HG02571 (cell line): ENCODE data around the gene SERPINA3.
"Not testable (repeated sequence)": the region's sequence is repeated elsewhere in the genome, so short reads cannot be mapped to it uniquely, and the experiment has no call there.

ENCODE experiments used
- ATAC-seq: cut with Tn5 transposase; IDR thresholded peaks from one replicate; pipeline ENCODE4 v1.9.1; 2021; ENCODE audit warnings: mild to moderate bottlenecking, moderate library complexity; ENCODE audit not compliant: unreplicated experiment

SERPINA3 gene

GRCh38 chr14:94631050-94631449, 18.9 kb downstream of the SERPINA3 start:
- ATAC-seq: no peak

- no peak for ATAC-seq
Measured at GRCh38 chr14:94631536-94632304, 19.5 kb downstream of the SERPINA3 start.

GRCh38 chr14:94632305-94632590, 20.1 kb downstream of the SERPINA3 start:
- ATAC-seq: no peak

DNA sequence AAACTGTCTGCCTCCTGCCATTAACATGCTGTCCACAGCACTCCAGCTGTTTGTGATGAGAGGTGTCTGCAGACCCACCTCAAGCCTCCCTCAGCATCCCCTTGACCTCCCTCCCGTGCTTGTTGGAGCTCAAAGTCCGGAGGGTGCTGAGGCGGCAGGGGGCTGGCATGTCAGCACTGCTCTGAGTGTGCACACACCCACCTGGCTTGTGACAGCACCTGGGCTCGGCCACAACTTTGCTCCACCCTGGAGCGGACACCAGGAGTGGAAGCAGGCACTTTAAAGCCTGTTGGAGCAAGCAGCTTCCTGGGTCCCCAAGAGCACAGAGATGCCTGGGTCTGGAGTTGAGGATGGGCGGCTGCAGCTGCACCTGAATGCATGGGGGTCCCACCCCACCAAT, 20.9 kb downstream of the SERPINA3 start:
- no peak for ATAC-seq

DNA sequence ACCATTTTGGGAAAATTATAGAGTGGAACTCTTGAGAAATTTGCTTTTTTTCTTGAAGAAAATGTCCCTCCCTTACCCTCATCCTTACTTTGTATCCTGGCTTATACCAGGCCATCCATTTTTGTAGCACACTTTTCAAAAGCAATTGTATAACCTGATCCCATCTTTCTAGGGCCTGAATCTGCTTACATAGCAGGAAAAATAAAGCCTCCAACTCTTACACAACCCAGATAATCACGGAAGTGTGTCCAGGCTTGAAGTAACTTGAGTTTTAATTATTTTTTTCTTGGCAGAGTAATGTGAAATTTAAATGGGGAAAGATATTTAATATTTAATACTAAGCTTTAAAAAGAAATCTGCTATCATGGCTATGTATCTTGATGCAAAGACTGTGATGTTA, 23.0 kb downstream of the SERPINA3 start:
- ATAC-seq: no peak

DNA sequence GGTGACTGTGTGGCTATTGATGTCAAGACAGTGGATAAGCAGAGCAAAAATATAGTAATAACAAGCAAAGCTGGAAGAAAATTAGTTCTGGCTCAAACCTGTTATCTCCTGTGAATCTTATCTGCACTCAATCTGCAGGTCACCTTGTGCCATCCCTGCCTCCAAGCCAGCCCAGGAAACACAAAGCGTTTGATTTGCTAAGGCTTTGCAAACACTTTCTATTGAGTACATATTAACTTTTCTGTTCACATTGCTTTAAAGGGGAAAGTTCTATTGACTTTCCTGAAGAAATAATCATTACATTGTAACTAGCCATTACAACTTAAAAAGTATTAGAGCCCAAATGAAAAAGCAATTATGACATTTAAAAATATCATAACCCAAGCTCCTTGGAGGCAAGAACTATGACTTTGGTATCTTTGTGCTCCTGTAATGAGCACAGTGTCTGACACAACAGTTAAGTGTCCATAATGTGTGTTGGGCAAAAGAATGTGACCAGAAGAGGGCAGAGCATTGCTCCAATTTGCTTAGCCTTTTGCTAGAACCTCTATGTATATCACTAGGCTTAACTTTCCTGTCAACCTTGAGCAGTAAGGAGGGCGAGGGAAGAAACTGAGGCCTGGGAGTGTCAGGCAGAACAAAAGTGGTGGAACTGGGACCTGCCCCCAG, 24.7 kb downstream of the SERPINA3 start:
- ATAC-seq: no peak

DNA sequence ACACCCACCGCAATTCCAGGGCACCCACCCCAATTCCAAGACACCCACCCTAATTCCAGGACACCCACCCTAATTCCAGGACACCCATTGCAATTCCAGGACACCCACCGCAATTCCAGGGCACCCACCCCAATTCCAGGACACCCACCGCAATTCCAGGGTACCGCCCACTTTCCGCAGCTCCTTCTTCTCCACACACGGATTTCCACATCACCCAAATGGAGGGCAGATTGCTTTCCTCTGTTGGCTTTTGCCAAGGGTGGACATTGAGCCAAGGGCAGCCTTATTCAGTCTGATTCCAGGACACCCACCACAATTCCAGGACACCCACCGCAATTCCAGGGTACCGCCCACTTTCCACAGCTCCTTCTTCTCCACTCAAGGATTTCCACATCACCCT, 25.6 kb downstream of the SERPINA3 start:
- not testable (repeated sequence) for ATAC-seq

GRCh38 chr14:94638339-94638738, 26.1 kb downstream of the SERPINA3 start:
- ATAC-seq: no peak

- ATAC-seq: no peak
Measured at GRCh38 chr14:94638961-94639817, 27.0 kb downstream of the SERPINA3 start.

GRCh38 chr14:94640721-94641631, 28.8 kb downstream of the SERPINA3 start:
- no peak for ATAC-seq

DNA sequence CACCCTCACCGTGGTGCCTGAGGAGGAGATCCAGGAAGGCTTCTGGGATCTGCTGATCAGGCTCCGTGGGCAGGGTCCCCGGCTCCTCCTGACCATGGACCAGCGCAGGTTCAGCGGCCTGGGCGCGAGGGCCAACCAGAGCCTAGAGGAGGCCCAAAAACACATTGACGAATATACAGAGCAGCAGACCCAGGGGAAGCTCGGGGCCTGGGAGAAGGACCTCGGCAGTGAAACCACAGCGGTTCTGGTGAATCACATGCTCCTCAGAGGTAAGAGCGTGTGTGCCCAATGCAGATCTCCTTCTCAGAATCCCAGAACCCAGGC, 29.4 kb downstream of the SERPINA3 start:
- ATAC-seq: no peak

DNA sequence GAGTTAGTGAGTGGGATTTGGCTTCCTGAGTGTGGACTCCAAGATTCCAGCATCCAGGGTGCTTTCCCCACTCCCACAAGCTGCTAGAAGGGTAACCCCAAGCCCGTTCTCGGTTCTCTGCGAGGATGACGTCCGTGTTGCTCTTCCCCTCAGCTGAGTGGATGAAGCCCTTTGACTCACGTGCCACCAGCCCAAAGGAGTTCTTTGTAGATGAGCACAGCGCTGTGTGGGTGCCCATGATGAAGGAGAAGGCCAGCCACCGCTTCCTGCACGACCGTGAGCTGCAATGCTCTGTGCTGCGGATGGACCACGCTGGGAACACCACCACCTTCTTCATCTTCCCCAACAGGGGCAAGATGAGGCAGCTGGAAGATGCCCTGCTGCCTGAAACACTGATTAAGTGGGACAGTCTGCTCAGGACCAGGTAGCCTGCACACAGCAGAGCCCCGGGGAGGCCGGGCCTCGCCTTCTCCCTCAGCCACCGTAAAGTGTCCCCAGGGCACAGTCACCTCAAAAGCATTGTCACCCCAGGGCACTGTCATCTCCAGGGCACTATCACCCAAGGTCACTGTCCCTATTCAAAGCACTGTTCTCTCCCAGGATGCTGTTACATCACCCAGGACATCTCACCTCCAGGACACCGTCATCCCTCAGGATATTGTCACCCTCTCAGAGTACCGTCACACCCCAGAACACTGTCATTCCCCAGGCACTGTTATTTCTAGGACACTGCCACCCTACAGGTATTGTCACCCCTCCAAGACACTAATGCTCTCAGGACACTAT, 31.3 kb downstream of the SERPINA3 start:
- no peak for ATAC-seq

GRCh38 chr14:94644102-94644535, 31.9 kb downstream of the SERPINA3 start:
- no peak for ATAC-seq

DNA sequence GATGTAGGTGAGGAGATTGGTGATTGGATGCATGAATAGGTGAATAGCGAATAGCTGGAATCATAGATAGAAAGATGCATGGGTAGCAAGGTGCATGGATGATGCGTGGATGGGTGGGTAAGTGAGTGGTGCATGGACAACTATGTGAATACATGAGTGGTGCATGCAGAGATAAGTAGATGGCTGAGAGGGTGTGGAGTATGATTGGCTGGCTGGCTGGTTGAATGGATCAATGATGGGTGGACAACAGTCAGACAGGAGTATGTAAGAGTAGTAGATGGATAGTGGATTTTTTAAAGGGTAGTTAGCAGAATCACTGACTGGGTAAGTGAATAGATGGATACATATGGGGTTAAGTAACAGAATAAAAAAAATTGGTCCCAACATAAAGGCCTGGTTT, 33.9 kb downstream of the SERPINA3 start:
- no peak for ATAC-seq

GRCh38 chr14:94646481-94646880, 34.3 kb downstream of the SERPINA3 start:
- ATAC-seq: no peak

GRCh38 chr14:94648801-94649200, 36.6 kb downstream of the SERPINA3 start:
- no peak for ATAC-seq

GRCh38 chr14:94649543-94650443, 37.6 kb downstream of the SERPINA3 start:
- ATAC-seq: no peak

DNA sequence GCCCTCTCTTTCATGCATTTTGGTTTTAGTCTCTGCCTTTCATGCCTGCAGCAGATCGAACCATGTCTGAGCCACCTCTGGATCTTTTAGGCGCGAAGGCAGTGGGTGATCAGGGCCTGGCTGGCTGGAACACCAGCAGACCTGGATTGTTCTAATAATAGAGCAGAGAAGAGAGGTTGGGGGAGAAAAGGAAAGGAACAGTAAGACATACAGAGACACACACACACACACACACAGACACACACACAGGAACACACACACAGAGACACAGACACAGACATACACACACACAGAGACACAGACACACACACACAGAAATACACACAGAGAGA, 38.2 kb downstream of the SERPINA3 start:
- ATAC-seq: no peak
